HG03520 (cell line): ENCODE results near the gene SGMS2.

ENCODE experiments used
- ATAC-seq: cut with Tn5 transposase; IDR thresholded peaks from one replicate; pipeline ENCODE4 v1.9.1; 2021; ENCODE audit warnings: mild to moderate bottlenecking, moderate library complexity; ENCODE audit not compliant: unreplicated experiment

SGMS2 gene

GRCh38 chr4:107863850-107864371 lies 39.2 kb downstream of the SGMS2 start:
- no peak for ATAC-seq

- no peak for ATAC-seq
These were observed 42.0 kb downstream of the SGMS2 start for GRCh38 chr4:107866726-107867125.

- ATAC-seq, result no peak
These were observed 45.5 kb downstream of the SGMS2 start for GRCh38 chr4:107870236-107870635.

- ATAC-seq, result no peak
These were observed 46.4 kb downstream of the SGMS2 start for GRCh38 chr4:107870916-107871786.

GRCh38 chr4:107874024-107874423 lies 49.3 kb downstream of the SGMS2 start:
- ATAC-seq, result no peak

- no peak for ATAC-seq
These were observed 51.4 kb downstream of the SGMS2 start for GRCh38 chr4:107876099-107876498.

GRCh38 chr4:107877361-107877760 lies 52.6 kb downstream of the SGMS2 start:
- ATAC-seq, result no peak

GRCh38 chr4:107885865-107886264 lies 61.1 kb downstream of the SGMS2 start:
- ATAC-seq, result no peak

- ATAC-seq, result no peak
These were observed 63.5 kb downstream of the SGMS2 start for GRCh38 chr4:107888237-107888636.

- ATAC-seq, result no peak
These were observed 66.0 kb downstream of the SGMS2 start for GRCh38 chr4:107890779-107891178.

- ATAC-seq, result no peak
These were observed 66.6 kb downstream of the SGMS2 start for GRCh38 chr4:107891299-107891698.

GRCh38 chr4:107893171-107894137 lies 68.7 kb downstream of the SGMS2 start:
- ATAC-seq, result no peak

GRCh38 chr4:107894138-107894603 lies 69.4 kb downstream of the SGMS2 start:
- ATAC-seq, result no peak

GRCh38 chr4:107896158-107896645 lies 71.5 kb downstream of the SGMS2 start:
- ATAC-seq, result no peak

GRCh38 chr4:107896646-107897045 lies 71.9 kb downstream of the SGMS2 start:
- no peak for ATAC-seq

- no peak for ATAC-seq
These were observed 73.1 kb downstream of the SGMS2 start for GRCh38 chr4:107897823-107898222.

- ATAC-seq, result no peak
These were observed 75.3 kb downstream of the SGMS2 start for GRCh38 chr4:107900067-107900466.

GRCh38 chr4:107900508-107900907 lies 75.8 kb downstream of the SGMS2 start:
- ATAC-seq, result no peak

GRCh38 chr4:107901213-107901934 lies 76.6 kb downstream of the SGMS2 start:
- no peak for ATAC-seq

GRCh38 chr4:107902715-107903114 lies 78.0 kb downstream of the SGMS2 start:
- ATAC-seq, result no peak
